Natural killer cell (primary cell): Measurements from ENCODE around the gene ZNF532. TPM values are rescaled to one million over a fixed set of nuclear protein-coding genes. Genes with fewer than 3 reads are reported as not detected.

Experiments used
- ATAC-seq, 3 donors: fragments of 150-1000 bp in 2 of 3; fragments of 200-7000 bp in 1 of 3; cut with Tn5 transposase; 1 replicate in 1 of 3; 2 replicates in 2 of 3; pipeline ENCODE4 v1.10.0; 2021; ENCODE audit warnings: mild to moderate bottlenecking in 2 of 3, moderate library complexity in 2 of 3
- DNase-seq, 2 donors: peaks; one replicate each; pipeline versions ENCODE4 v3.0.0 to v3.0.0-alpha.2; 2013 to 2021; ENCODE audit warnings: mixed read lengths in 1 of 2
- H3K27ac ChIP-seq: one replicate; pipeline ENCODE4 v1.5.1; 2013; ENCODE audit warnings: mild to moderate bottlenecking, low read length
- H3K27me3 ChIP-seq: one replicate; pipeline ENCODE4 v1.6.1; 2013; ENCODE audit warnings: low read length; ENCODE audit not compliant: control insufficient read depth, insufficient read depth
- H3K36me3 ChIP-seq: one replicate; pipeline ENCODE4 v1.6.1; 2013; ENCODE audit warnings: low read length; ENCODE audit not compliant: control insufficient read depth, insufficient read depth
- H3K4me1 ChIP-seq: one replicate; pipeline ENCODE4 v1.6.1; 2013; ENCODE audit warnings: low read length; ENCODE audit not compliant: control insufficient read depth, insufficient read depth
- H3K4me3 ChIP-seq: one replicate; pipeline ENCODE4 v1.5.1; 2013; ENCODE audit warnings: low read length
- H3K9me3 ChIP-seq: one replicate; pipeline ENCODE4 v1.6.1; 2013; ENCODE audit warnings: low read length; ENCODE audit not compliant: control insufficient read depth, insufficient read depth
- H3K27ac Mint-ChIP-seq, 2 donors: one replicate each; pipeline ENCODE4 v1.8.0; 2022; ENCODE audit warnings: mild to moderate bottlenecking in 2 of 2, mixed read lengths in 2 of 2, moderate library complexity in 1 of 2
- H3K27me3 Mint-ChIP-seq, 2 donors: one replicate each; pipeline ENCODE4 v1.8.0; 2022; ENCODE audit warnings: low read depth in 2 of 2, mixed read lengths in 2 of 2
- H3K36me3 Mint-ChIP-seq: one replicate; pipeline ENCODE4 v1.8.0; 2022; ENCODE audit warnings: mixed read lengths
- H3K4me1 Mint-ChIP-seq, 2 donors: one replicate each; pipeline ENCODE4 v1.8.0; 2022; ENCODE audit warnings: mixed read lengths in 2 of 2
- H3K4me3 Mint-ChIP-seq: one replicate; pipeline ENCODE4 v1.8.0; 2022; ENCODE audit warnings: mild to moderate bottlenecking, moderate library complexity, mixed read lengths
- H3K9me3 Mint-ChIP-seq, 2 donors: one replicate each; pipeline ENCODE4 v1.8.0; 2022; ENCODE audit warnings: mixed read lengths in 2 of 2
- CTCF ChIP-seq: fragments of 200-600 bp; IDR thresholded peaks from one replicate; pipeline ENCODE4 v1.8.0; 2022; ENCODE audit warnings: antibody characterized with exemption
- WGBS: methylation state at CpG from one replicate; pipeline ENCODE4 v1.1.7; 2013; ENCODE audit warnings: missing lambda C conversion rate; ENCODE audit not compliant: insufficient coverage; 5-methylcytosine and 5-hydroxymethylcytosine counted together
- intact Hi-C: fragments of 100-400 bp; cut with micrococcal nuclease; formaldehyde crosslinking; loops from one replicate; pipeline ENCODE4 v1.14.2; 2022
- total RNA-seq, 4 donors: library from RNA; stranded (reverse); fragments of 120-200 nt in 1 of 4; gene quantifications; one replicate each; pipeline versions ENCODE4 v1.2.3 to v1.2.4, GENCODE V29; 2013 to 2022

The ZNF532 gene
- total RNA-seq, 3 donors from 2014 or later (not counting 1 experiment from before 2014, with no cell fraction given), result 4.8 to 28.5 (median 6.1) TPM

GRCh38 chr18:59012815-59013705, 148.4 kb downstream of the ZNF532 start:
- no peak for DNase-seq
- H3K27me3 Mint-ChIP-seq, result peaks cover 11 to 14% of the 10 kb centered on the region in 2 donors
- H3K36me3 Mint-ChIP-seq, result no peaks in the 10 kb centered on the region
- no peak overlapping the region for H3K27ac Mint-ChIP-seq
- Histone ChIP-seq H3K4me3 (no peak overlapping the region), H3K27ac (no peak overlapping the region), H3K9me3 (no peaks in the 10 kb centered on the region), H3K36me3 (no peaks in the 10 kb centered on the region), H3K4me1 (no peaks in the 10 kb centered on the region), H3K27me3 (no peaks in the 10 kb centered on the region)
- no peak for TF ChIP-seq CTCF
- intact Hi-C loops, result no loop called here
- peaks cover 0 to 5% of the 10 kb centered on the region in 2 donors for H3K9me3 Mint-ChIP-seq
- H3K4me3 Mint-ChIP-seq, result no peak overlapping the region
- 84% methylated on average over 6 of the region's 6 CpGs for WGBS
- H3K4me1 Mint-ChIP-seq, result no peaks in the 10 kb centered on the region
- ATAC-seq, result no peak

- Mint-ChIP-seq H3K36me3 (no peaks in the 10 kb centered on the region), H3K27ac (no peak overlapping the region), H3K4me1 (no peaks in the 10 kb centered on the region), H3K4me3 (no peak overlapping the region), H3K27me3 (peaks cover 11 to 15% of the 10 kb centered on the region in 2 donors), H3K9me3 (peaks cover 0 to 5% of the 10 kb centered on the region in 2 donors)
- no peaks in the 10 kb centered on the region for H3K27me3 ChIP-seq
- no peaks in the 10 kb centered on the region for H3K9me3 ChIP-seq
- H3K36me3 ChIP-seq, result no peaks in the 10 kb centered on the region
- no peaks in the 10 kb centered on the region for H3K4me1 ChIP-seq
- no peak for TF ChIP-seq CTCF
- H3K27ac ChIP-seq, result no peak overlapping the region
- H3K4me3 ChIP-seq, result no peak overlapping the region
- DNase-seq (no peak), ATAC-seq (no peak)
- 100% methylated on average over 2 of the region's 2 CpGs for WGBS
- intact Hi-C loops, result no loop called here
Measured at GRCh38 chr18:59013744-59014143, 149.1 kb downstream of the ZNF532 start.

GRCh38 chr18:59015531-59016152, 151.0 kb downstream of the ZNF532 start:
- TF ChIP-seq CTCF, result no peak
- DNase-seq, result no peak
- Mint-ChIP-seq H3K27me3 (peaks cover 11 to 15% of the 10 kb centered on the region in 2 donors), H3K4me1 (no peaks in the 10 kb centered on the region), H3K9me3 (peaks cover 0 to 5% of the 10 kb centered on the region in 2 donors), H3K27ac (no peak overlapping the region), H3K4me3 (no peak overlapping the region), H3K36me3 (no peaks in the 10 kb centered on the region)
- H3K27me3 ChIP-seq, result no peaks in the 10 kb centered on the region
- no peak overlapping the region for H3K4me3 ChIP-seq
- 92% methylated on average over 5 of the region's 5 CpGs for WGBS
- H3K4me1 ChIP-seq, result no peaks in the 10 kb centered on the region
- H3K36me3 ChIP-seq, result no peaks in the 10 kb centered on the region
- H3K27ac ChIP-seq, result no peak overlapping the region
- no peaks in the 10 kb centered on the region for H3K9me3 ChIP-seq
- intact Hi-C loops, result no loop called here
- no peak for ATAC-seq
